Measurements from ENCODE around the gene SLC1A3.

The SLC1A3 gene

DNA sequence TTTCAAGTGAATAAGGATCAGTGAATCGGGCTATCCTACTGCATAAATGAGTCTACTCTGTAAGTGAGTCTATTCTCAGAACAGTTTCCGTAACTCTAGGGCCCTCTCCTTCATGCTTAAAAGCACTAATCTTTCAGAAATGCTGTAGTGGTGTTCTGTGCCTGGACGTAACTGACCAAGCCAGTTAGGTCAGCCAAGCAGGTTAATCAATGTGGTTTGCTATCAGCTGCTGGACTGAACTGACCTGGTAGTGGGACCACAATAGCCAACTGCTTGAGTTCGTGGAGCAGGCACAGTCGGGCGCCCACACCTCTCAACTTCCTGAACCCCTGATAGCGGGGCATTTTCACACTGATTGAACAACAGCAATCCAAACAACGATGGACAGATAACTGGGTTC lies 6.8 kb downstream of the SLC1A3 start:
- no peak overlapping the region for H3K27ac ChIP-seq (ENCODE audit: insufficient read depth, low read depth, low read length, poor library complexity, severe bottlenecking)
- H3K9me3 ChIP-seq (ENCODE audit: control insufficient read depth, low read length) = no peaks in the 10 kb centered on the region
- 92 to 96% methylated on average over 8 of the region's 8 CpGs for WGBS, 2 experiments
- H3K36me3 ChIP-seq (ENCODE audit: control insufficient read depth, insufficient read depth, low read length) = no peaks in the 10 kb centered on the region
- H3K27me3 ChIP-seq (ENCODE audit: control insufficient read depth, insufficient read depth, low read length, poor library complexity, severe bottlenecking) = no peaks in the 10 kb centered on the region
- peaks cover 7% of the 10 kb centered on the region for H3K4me1 ChIP-seq (ENCODE audit: control insufficient read depth, insufficient read depth, low read length)
- no peak overlapping the region for H3K4me3 ChIP-seq (ENCODE audit: insufficient read depth, low read depth, low read length)

DNA sequence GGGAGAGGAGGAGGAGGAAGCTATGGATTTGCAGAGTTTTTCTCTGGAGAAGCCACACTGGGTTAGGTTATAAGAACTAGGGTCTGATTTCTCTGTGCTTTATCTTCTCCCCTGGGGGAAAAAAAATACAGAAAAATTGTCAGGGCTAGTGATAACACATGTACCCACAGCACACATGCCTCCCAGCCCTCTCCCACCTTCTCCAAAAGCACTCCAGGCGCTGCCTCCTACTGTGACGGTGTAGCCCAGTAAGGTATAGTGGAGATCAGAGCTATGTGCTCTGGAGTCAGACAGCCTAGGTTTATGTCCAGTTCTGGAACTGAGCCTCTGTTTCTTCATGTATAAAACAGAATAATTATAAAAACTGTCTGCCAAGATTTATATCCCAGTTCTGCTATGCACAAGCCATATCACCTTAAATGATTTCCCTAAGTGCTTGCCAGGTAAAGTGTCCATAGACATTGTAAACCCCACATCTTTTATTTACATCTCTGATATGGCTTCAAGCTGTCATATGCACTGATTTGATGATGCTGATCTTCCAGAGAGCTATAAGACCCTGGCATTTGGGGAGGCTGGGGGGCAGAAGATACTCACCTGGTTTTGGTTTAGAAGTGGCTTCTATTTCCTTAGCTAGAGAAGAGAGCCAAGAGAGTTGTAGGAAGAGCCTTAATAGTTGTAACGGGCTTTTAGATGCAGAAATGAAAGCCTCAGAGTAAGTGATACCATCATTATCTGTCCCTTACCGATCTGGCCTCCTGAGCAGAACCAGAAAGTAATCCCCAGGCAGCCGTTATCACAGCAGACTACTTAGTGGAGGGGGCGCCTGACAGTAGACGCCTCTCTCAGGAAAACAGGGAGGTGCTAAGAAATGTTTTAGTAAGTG lies 7.6 kb downstream of the SLC1A3 start:
- H3K9me3 ChIP-seq (ENCODE audit: control insufficient read depth, low read length) = no peaks in the 10 kb centered on the region
- H3K27ac ChIP-seq (ENCODE audit: insufficient read depth, low read depth, low read length, poor library complexity, severe bottlenecking) = no peak overlapping the region

DNA sequence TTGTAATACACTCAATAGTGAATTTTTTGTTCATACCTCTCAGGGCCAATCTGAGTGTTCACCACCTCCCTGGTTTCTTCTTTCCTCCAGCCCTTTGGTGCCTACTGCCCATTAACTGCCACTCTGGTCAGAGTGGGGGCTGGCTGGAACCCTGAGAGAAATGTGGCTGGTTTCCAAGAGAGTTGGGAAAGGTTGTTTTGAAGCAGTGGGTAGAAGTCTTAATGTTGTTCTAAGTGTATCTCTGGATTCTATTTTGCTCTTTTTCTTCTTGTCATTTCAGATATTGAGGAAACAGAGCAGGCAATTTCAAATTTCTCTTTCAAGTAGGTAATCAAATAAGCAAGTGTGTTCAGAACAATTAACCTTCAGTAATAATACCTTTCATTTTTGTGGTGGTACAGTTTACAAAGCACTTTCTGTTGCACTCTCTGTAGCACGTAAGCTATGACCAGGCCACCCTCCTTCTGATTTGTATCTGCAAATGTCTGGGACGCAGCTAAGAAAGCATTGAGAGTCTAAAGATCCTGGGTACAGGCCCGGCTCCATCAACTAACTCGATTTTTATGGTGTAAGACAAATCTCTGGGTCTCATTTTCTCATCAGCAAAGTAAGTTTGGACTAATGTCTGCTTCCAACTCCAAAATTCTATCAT lies 8.4 kb downstream of the SLC1A3 start:
- Histone ChIP-seq H3K4me1 (ENCODE audit: control insufficient read depth, insufficient read depth, low read length) (peaks cover 10% of the 10 kb centered on the region), H3K36me3 (ENCODE audit: control insufficient read depth, insufficient read depth, low read length) (no peaks in the 10 kb centered on the region), H3K4me3 (ENCODE audit: insufficient read depth, low read depth, low read length) (no peak overlapping the region), H3K9me3 (ENCODE audit: control insufficient read depth, low read length) (no peaks in the 10 kb centered on the region), H3K27me3 (ENCODE audit: control insufficient read depth, insufficient read depth, low read length, poor library complexity, severe bottlenecking) (no peaks in the 10 kb centered on the region), H3K27ac (ENCODE audit: insufficient read depth, low read depth, low read length, poor library complexity, severe bottlenecking) (no peak overlapping the region)
- WGBS, 2 experiments = 87 to 92% methylated on average over 4 of the region's 4 CpGs

More for the DNA sequence above, 7.6 kb downstream of the SLC1A3 start:
- 90% methylated on average over 7 of the region's 7 CpGs for WGBS, 2 experiments
- no peak overlapping the region for H3K4me3 ChIP-seq (ENCODE audit: insufficient read depth, low read depth, low read length)
- peaks cover 7% of the 10 kb centered on the region for H3K4me1 ChIP-seq (ENCODE audit: control insufficient read depth, insufficient read depth, low read length)
- H3K27me3 ChIP-seq (ENCODE audit: control insufficient read depth, insufficient read depth, low read length, poor library complexity, severe bottlenecking) = no peaks in the 10 kb centered on the region
- H3K36me3 ChIP-seq (ENCODE audit: control insufficient read depth, insufficient read depth, low read length) = no peaks in the 10 kb centered on the region

DNA sequence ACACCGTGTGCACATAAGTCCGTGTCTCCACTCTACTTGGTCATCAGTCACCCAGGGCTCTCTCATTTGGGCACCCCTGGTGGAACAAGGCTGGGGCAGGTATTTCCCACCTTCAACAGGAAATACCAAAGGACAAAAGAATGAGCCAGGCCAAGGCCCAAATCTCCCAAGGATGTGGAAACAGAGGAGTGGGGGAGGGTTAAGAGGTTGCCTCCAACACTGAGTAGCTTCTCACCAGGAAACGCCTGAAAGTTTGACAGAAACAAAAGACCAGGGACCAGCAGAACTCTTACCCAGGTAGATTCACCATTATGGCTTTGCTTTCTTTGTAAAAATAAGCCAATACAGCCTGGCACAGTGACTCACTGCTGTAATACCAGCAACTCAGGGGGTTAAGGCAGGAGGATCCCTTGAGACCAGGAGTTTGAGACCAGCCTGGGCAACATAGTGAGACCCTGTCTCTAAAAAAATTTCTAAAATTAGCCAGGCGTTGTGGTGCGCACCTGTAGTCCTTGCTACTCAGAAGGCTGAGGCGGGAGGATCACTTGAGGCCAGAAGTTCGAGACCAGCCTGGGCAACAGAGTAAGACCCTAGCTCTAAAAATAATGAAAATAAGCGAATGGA lies 12.7 kb downstream of the SLC1A3 start:
- no peaks in the 10 kb centered on the region for H3K9me3 ChIP-seq (ENCODE audit: control insufficient read depth, low read length)
- H3K4me1 ChIP-seq (ENCODE audit: control insufficient read depth, insufficient read depth, low read length) = peaks cover 6% of the 10 kb centered on the region
- no peak overlapping the region for H3K27ac ChIP-seq (ENCODE audit: insufficient read depth, low read depth, low read length, poor library complexity, severe bottlenecking)
- H3K27me3 ChIP-seq (ENCODE audit: control insufficient read depth, insufficient read depth, low read length, poor library complexity, severe bottlenecking) = no peaks in the 10 kb centered on the region
- 69 to 73% methylated on average over 8 of the region's 8 CpGs for WGBS, 2 experiments
- H3K4me3 ChIP-seq (ENCODE audit: insufficient read depth, low read depth, low read length) = no peak overlapping the region
- no peaks in the 10 kb centered on the region for H3K36me3 ChIP-seq (ENCODE audit: control insufficient read depth, insufficient read depth, low read length)

DNA sequence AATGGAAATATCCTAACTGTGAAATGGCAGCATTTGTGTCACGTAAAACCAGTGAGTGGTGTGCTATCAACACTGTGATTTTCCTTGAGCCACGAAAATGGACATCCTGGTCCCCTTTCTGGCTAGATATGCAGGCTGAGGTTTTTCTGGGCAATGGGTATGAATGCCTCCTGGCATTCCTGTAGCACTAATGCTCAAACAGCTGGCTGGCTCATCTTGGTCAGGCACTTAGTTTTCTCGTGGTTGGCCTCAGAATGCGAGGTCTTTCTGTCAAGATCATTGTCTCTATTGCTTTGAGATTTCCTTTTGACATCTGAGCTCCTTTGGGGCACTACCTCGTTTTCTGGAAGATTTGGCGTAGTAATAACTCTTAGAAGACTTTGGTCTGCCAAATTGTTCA lies 15.6 kb downstream of the SLC1A3 start:
- peaks cover 6% of the 10 kb centered on the region for H3K4me1 ChIP-seq (ENCODE audit: control insufficient read depth, insufficient read depth, low read length)
- no peaks in the 10 kb centered on the region for H3K27me3 ChIP-seq (ENCODE audit: control insufficient read depth, insufficient read depth, low read length, poor library complexity, severe bottlenecking)
- 88 to 93% methylated on average over 6 of the region's 6 CpGs for WGBS, 2 experiments
- H3K27ac ChIP-seq (ENCODE audit: insufficient read depth, low read depth, low read length, poor library complexity, severe bottlenecking) = no peak overlapping the region
- H3K36me3 ChIP-seq (ENCODE audit: control insufficient read depth, insufficient read depth, low read length) = no peaks in the 10 kb centered on the region
- H3K4me3 ChIP-seq (ENCODE audit: insufficient read depth, low read depth, low read length) = no peak overlapping the region
- H3K9me3 ChIP-seq (ENCODE audit: control insufficient read depth, low read length) = no peaks in the 10 kb centered on the region

DNA sequence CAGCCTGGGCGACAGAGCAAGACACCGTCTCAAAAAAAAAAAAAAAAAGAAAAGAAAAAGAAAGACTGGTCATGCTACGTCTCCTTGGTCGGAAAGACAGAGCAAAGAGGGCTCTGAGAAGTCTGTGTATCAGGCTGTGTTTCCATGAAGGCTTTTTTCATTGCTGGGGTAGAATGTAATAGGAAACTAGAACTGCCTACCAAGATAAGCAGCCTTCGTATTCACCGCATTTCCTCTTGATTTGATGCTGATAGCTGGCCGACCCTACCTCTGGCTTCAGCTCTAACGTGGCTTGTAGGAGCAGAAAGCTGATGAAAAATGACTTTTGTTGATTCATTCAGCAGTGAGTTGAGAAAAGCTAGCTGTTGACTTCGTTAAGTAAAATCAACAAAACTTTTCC lies 17.4 kb downstream of the SLC1A3 start:
- no peak overlapping the region for H3K4me3 ChIP-seq (ENCODE audit: insufficient read depth, low read depth, low read length)
- H3K9me3 ChIP-seq (ENCODE audit: control insufficient read depth, low read length) = no peaks in the 10 kb centered on the region
- peaks cover 5% of the 10 kb centered on the region for H3K4me1 ChIP-seq (ENCODE audit: control insufficient read depth, insufficient read depth, low read length)
- H3K27ac ChIP-seq (ENCODE audit: insufficient read depth, low read depth, low read length, poor library complexity, severe bottlenecking) = no peak overlapping the region
- no peaks in the 10 kb centered on the region for H3K27me3 ChIP-seq (ENCODE audit: control insufficient read depth, insufficient read depth, low read length, poor library complexity, severe bottlenecking)
- WGBS, 2 experiments = 91 to 94% methylated on average over 9 of the region's 9 CpGs
- H3K36me3 ChIP-seq (ENCODE audit: control insufficient read depth, insufficient read depth, low read length) = no peaks in the 10 kb centered on the region

DNA sequence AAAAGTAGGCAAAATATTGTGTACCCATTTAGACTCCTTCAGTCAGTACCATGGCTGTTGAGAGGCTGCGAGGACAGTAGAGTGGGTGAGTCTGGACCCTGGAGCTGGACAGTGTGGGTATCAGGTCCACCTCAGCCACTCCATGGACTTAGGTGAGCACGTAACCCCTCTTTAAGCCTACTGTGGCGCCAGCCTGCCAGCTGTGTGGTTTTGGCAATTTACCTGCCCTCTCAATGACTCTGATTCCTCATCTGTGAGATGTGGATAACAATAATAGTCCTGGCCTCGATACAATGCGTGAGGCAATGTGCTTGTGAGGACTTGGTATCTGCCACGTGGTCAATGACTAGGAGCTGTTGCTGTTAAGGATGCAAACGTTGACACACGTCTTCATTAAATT lies 17.9 kb downstream of the SLC1A3 start:
- Histone ChIP-seq H3K27ac (ENCODE audit: insufficient read depth, low read depth, low read length, poor library complexity, severe bottlenecking) (no peak overlapping the region), H3K9me3 (ENCODE audit: control insufficient read depth, low read length) (no peaks in the 10 kb centered on the region), H3K36me3 (ENCODE audit: control insufficient read depth, insufficient read depth, low read length) (no peaks in the 10 kb centered on the region), H3K27me3 (ENCODE audit: control insufficient read depth, insufficient read depth, low read length, poor library complexity, severe bottlenecking) (no peaks in the 10 kb centered on the region), H3K4me3 (ENCODE audit: insufficient read depth, low read depth, low read length) (no peak overlapping the region), H3K4me1 (ENCODE audit: control insufficient read depth, insufficient read depth, low read length) (peaks cover under 1% of the 10 kb centered on the region)
- 97 to 98% methylated on average over 8 of the region's 8 CpGs for WGBS, 2 experiments

DNA sequence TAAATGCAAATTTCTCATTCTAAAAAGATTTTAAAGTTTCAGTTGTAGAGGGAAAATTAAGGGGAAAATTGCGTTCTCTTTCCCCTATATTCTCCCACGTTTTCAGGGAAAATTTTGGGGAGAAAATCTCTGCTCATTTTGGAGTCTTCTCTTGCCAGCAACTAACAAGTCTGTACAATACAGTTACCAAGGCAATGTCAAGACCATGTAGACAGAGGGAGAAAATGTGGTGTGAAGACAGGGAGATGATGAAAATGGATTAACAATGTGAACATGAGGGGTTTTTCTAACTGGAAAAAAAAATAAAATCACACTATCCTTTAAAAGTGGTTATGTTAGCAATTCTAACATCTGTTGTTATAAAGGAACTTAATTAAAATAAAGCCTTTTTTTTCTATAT lies 22.3 kb downstream of the SLC1A3 start:
- Histone ChIP-seq H3K27ac (ENCODE audit: insufficient read depth, low read depth, low read length, poor library complexity, severe bottlenecking) (no peak overlapping the region), H3K4me3 (ENCODE audit: insufficient read depth, low read depth, low read length) (no peak overlapping the region), H3K36me3 (ENCODE audit: control insufficient read depth, insufficient read depth, low read length) (peaks cover 5% of the 10 kb centered on the region), H3K27me3 (ENCODE audit: control insufficient read depth, insufficient read depth, low read length, poor library complexity, severe bottlenecking) (no peaks in the 10 kb centered on the region), H3K9me3 (ENCODE audit: control insufficient read depth, low read length) (no peaks in the 10 kb centered on the region), H3K4me1 (ENCODE audit: control insufficient read depth, insufficient read depth, low read length) (no peaks in the 10 kb centered on the region)
- WGBS, 2 experiments = 100% methylated on average over 1 to 2 of the region's 2 CpGs

DNA sequence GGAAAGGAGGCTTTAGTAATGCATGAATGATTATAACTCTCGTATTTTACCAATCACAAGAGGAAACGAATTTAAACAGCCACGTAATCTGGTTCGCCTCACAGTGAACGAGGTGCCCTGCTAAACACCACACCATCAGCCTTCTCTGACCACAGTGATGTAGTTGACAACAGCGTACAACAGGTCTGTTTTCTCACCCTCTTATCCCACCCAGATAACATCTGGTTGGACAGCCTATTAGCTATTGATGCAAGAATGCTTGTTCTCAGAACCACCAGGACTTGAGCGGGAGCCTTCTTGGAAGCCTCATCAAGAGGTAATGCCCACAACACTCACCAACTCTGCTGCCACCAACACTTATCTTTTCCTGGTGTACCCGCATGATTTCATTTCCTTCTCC lies 23.3 kb downstream of the SLC1A3 start:
- peaks cover 5% of the 10 kb centered on the region for H3K36me3 ChIP-seq (ENCODE audit: control insufficient read depth, insufficient read depth, low read length)
- no peaks in the 10 kb centered on the region for H3K9me3 ChIP-seq (ENCODE audit: control insufficient read depth, low read length)
- H3K4me3 ChIP-seq (ENCODE audit: insufficient read depth, low read depth, low read length) = no peak overlapping the region
- 92 to 93% methylated on average over 8 of the region's 8 CpGs for WGBS, 2 experiments
- no peak overlapping the region for H3K27ac ChIP-seq (ENCODE audit: insufficient read depth, low read depth, low read length, poor library complexity, severe bottlenecking)
- H3K27me3 ChIP-seq (ENCODE audit: control insufficient read depth, insufficient read depth, low read length, poor library complexity, severe bottlenecking) = no peaks in the 10 kb centered on the region
- H3K4me1 ChIP-seq (ENCODE audit: control insufficient read depth, insufficient read depth, low read length) = no peaks in the 10 kb centered on the region

Data from ectodermal cell (in vitro differentiated cells).